GM18508 (cell line): ENCODE results near the gene CPLX1.

ENCODE experiments used
- ATAC-seq: cut with Tn5 transposase; IDR thresholded peaks from one replicate; pipeline ENCODE4 v1.9.1; 2021; ENCODE audit warnings: moderate number of reproducible peaks; ENCODE audit not compliant: insufficient read depth, unreplicated experiment

Gene CPLX1

DNA sequence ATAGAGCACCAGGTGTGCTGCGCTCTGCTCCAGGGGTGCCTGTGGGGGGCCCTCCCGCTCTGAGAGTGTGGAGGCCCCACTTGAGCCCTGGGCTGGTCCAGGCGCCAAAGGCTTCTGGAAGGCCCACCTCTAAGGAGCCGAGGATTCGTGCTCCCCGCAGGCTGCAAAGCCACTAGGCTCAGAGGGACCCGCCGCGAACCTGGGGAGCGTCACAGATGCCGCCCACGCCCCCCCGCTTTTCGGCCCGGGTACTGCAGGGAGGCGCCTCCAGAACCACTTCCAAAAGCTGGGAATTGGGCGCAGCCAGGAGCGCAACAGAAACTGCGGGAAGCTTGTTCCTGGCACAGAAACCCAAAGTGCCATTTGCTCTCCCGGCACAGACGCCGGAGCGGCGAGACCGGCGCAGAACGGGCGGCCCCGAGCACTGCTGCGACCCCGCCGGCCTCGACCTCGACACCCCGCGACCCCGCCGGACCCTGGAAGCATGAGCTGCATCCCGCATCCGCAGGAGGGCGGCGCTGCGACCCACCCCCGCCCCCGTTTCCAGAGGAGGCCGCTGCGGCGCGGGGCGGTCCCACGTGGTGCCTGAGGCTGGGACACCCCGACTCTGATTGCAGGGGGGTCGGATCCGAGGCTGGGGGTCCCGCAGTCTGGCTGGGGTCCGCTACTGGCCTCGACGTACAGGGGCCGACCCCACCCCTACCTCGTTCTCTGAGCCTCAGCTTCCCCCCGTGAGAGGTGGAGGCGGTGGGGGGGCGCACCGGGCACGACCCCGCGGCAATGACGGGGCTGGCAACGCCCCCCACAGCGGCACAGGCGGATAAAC, 30.8 kb downstream of the CPLX1 start:
- ATAC-seq: no peak

- ATAC-seq: no peak
These were observed 31.8 kb downstream of the CPLX1 start for GRCh38 chr4:793941-794621.

DNA sequence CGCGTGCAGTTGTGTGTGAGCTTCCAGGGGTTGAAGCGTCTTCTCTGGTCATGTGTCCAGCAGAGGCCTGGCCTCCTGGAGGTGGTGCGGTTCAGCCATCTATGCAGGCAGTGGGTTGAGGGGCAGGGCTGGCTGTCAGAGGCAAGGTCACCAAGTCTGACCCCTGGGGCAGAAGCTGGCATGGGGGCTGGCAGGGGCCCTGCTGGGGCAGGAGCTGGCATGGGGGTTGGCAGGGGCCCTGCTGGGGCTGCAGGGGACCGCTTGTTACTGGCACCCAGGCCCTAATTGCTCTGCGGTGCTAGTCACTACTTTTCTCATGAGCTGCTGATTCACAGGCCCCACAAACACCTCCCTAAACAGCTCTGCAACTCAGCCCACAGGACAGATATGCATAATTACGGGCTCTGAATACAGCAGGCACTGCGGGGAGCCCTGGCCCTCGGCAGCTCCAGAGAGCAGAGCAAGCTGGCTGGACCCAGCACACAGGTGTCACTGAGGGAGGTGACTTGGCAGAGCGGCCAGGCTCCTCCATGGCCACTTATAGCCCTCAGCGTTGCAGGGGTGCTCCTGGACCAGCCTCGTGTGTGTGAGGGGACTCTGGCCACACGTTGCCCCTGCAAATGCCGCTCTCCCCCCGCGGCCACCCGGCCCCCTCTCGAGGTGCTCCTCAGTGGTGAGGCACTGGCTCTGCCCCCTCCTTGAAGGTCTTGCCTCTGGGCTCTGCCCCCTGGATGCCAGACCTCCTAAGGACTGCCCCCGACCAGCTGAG, 32.7 kb downstream of the CPLX1 start:
- ATAC-seq: no peak

DNA sequence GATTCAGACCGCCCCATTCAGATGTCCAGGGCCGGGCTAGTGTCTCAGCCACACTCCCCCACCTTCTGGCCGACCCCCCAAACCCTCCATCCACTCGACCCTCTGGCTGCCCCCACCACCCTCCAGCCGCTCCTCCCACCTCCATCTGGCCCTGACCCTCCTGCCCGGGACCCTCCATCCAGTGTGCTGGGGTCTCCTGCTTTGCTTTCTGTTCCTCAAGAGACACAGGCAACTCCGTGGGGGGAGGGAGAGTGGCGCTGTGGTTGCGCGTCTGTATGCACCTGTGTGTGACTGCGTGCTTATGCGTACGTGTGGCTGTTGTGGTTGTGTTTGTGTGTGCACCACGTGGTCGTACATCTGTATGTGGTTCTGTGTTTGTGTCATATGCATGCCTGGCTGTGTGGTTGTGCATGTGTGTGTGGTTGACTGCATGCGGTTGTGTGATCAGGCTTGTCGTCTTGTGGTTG, 33.3 kb downstream of the CPLX1 start:
- ATAC-seq: no peak

GRCh38 chr4:791898-792625, 33.9 kb downstream of the CPLX1 start:
- ATAC-seq: no peak

DNA sequence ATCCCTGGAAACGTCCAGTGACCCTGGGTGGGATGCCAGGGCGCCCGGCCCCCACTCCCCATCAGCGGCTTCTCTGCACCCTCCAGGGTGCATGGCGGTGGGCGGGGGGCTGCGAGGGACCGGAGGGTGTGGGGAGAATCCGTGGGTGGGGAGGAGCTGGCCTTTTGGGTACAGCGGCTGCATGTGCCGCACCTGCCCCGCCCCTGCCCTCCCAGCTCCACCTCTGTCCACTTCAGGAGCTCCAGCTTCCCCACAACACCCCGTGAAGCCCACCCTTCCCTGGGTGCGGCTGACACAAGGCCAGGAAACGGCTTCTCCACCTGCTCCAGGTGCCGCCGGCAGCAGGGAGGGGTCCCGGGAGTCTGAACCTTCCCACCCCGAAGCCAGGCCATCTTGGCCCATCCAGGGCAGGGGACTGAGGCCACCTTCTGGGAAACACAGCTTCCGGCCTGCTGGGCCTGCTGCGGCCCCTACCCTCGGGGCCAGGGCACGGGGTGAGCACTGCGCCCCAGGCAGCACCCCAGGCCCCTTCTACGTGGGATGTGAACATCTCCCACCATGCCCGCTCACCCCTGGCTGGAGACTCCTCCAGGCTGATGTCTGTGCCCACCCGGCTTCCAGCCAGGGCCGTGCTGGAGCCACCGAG, 34.6 kb downstream of the CPLX1 start:
- no peak for ATAC-seq

GRCh38 chr4:790466-790820, 35.5 kb downstream of the CPLX1 start:
- ATAC-seq: no peak

DNA sequence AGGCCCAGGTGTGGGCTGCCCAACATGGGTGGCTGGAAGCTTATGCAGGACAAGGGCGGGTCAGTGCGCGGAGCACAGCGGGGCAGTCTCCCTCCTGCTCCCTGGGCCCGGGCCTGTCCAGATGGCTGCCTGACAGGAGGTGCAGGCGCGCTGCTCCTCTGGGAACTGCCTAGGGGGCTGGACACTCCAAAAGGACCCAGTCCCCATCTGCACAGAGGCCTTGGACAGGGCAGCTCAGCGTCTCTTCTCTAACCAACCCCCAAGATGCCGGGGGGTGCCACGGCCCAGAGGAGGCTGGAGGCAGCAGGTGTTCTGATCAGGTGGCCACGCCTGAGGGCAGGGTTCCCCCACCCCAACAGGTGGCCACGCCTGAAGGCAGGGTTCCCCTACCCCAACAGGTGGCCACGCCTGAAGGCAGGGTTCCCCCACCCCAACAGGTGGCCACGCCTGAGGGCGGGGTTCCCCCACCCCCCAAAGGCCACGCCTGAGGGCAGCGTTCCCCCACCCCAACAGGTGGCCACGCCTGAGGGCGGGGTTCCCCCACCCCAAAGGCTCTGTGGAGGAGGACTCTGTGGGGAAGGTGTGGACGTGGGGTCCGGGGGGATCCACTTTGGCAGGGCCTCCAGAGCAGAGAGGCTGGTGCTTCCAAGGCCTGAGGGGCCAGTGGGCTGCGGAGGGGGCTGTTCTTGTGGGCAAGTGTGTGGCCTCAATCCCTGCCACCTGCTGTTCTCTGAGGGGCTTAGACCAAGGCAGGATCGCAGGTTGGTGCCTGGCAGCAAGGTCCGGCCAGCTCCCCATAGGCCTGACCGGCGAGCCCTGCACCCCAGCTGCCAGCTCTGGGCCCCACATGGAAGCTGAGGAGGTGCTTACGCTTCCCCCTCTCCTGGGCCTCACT, 36.1 kb downstream of the CPLX1 start:
- ATAC-seq: no peak

GRCh38 chr4:788636-789297, 37.2 kb downstream of the CPLX1 start:
- no peak for ATAC-seq

DNA sequence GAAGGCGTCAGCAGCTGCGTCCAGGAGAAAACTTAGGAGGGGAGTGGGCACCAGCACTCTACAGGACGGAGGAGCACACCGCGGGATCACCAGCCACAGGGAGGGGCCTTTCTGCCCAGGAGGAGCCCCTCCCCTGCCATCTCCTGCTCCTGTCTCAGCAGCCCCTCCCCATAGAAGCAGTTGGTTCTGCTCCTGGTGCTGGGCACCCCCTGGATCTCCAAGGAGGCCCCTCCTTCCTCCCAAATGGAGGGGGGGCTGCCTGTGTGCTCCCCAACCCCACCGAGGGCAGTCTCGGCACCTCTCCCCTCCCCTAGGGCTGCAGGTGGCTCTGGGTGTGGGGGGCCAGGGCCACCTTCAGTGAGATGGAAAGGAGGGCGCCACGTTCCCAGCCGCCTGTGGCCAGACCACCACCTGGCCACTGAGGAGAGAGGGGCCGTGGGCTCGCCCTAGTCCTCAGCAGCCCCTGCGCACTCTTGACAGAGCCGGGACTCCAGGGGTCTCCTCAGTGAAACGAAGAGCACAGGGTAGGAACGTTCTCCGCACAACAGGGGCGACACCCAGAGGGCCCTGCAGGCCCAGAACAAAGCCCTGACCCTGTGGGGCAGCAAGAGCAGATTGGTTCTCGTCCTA, 37.8 kb downstream of the CPLX1 start:
- ATAC-seq: no peak

DNA sequence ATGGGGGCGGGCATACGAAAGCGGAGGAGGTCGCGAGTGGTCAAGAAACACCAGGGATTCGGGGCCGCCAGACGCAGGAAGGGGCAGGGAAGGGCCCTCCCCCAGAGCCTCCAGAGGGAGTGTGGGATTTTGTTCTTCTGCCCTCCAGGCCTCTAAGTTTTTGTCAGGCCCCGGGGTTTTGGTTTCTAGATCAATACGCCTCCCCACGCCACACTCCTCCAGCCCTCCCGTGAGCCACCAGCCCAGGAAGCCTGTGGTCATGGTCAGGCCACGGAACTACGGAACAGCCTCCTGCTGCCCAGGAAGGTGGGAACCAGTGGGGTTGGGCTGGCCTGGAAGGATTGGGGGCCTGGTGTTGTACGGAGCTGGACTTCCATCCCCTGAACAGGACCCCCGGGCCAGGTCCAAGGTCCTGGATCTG, 38.4 kb downstream of the CPLX1 start:
- no peak for ATAC-seq

DNA sequence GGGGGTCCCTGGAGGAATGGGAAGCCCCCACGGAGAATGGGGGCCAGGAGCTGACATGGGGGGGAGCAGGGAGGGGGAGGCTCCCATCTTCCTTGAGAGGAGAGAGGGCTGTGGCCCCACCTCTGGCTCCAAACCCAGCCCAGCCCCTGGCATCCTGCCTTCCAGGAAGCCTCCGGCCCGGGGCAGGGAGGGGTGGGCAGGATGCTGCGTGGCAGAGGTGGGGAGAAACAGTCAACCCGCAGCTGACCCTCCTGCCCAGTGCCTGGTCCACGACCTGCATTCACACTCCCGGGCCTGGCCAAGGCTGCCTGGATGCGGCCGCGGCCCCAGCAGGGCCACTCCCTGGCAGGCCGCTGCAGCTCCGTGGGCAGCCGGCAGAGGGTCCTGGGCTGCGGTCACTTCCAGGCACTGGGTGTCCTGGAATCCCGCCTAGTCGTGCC, 39.0 kb downstream of the CPLX1 start:
- no peak for ATAC-seq

GRCh38 chr4:786074-786741, 39.7 kb downstream of the CPLX1 start:
- ATAC-seq: no peak

DNA sequence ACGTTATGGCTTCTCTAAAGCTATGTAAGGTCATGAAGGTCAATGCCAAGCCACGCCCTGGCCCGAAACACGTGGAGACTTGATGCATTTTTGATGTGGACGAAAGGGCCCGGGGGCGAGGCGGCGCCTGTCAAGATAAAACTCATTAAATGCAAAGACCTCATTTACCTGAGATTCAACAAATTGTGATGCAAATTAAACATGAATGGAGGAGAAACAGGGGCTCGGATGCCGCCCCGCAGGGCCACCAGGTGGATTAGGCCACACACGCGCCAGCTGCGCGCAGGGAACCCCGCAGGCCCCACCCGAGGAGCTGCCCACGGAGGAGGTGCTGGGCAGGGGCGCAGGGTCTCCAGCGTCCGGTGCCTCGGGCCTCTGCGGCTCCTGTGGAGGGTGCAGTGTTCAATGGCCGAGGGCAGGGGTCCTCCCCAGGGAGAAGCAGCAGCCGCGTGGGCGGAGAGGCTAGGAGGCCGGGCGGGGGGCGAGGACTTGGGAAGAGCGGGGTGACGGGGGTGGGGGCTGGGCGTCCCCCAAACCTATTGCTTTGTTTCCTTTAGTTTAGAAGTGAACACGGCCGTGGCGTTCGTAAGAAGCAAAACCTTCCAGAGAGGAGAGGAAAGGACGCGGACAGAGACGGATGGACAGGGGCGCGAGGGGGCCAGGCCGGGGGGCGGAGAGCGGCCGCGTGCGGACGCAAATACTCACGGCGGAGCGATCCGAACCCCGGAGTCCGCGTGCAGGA, 40.4 kb downstream of the CPLX1 start:
- ATAC-seq: no peak

GRCh38 chr4:784401-785331, 41.3 kb downstream of the CPLX1 start:
- ATAC-seq: no peak
